ENCODE measurements around the gene ANGPTL1.

DNA sequence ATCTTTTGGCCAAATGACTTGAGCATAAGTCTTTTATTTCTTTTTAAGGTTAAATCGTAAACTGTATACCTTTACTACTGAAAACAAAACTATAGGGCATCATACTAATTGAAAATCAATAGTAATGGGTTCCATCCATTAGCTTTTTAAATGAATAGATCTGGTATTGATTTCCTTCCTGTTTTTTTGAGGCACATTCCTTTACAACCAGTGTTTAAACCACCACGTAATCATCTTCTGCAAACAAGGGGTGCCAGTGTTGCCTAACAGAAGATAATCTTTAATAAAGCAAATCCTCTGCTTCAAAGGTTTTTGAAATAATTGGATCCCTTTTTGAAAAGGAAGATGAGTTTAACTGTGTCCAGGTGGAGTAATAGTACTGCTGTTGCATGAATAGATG is 48.7 kb upstream of the ANGPTL1 start:
- TF ChIP-seq NFAT5 (CRISPR knock-in tag; IDR thresholded peaks at IDR 0.05) (no peak), MTA1 (CRISPR knock-in tag; IDR thresholded peaks at IDR 0.05; ENCODE audit: borderline replicate concordance) (no peak), ZNF616 (CRISPR knock-in tag; IDR thresholded peaks at IDR 0.05; ENCODE audit: low read depth) (no peak), KDM1A (CRISPR knock-in tag; IDR thresholded peaks at IDR 0.05) (peak; percentile 21; the same call in 1 of the 2 replicates), NFRKB (IDR thresholded peaks at IDR 0.05) (no peak), POLR2AphosphoS5 (IDR thresholded peaks at IDR 0.05; ENCODE audit: low read depth, low read length) (no peak), WIZ (CRISPR knock-in tag; IDR thresholded peaks at IDR 0.05) (no peak), ZSCAN25 (CRISPR knock-in tag; IDR thresholded peaks at IDR 0.05) (no peak), ZNF691 (CRISPR knock-in tag; IDR thresholded peaks at IDR 0.05; ENCODE audit: borderline replicate concordance, low read depth) (no peak), REPIN1 (CRISPR knock-in tag; IDR thresholded peaks at IDR 0.05; ENCODE audit: borderline replicate concordance, low read depth) (no peak), ZGPAT (CRISPR knock-in tag; IDR thresholded peaks at IDR 0.05) (peak; percentile 48; the same call in 1 of the 2 replicates)
